KMS-11 (cell line): ENCODE measurements around the gene SDHAF4.
"Not testable (repeated sequence)": the region's sequence is repeated elsewhere in the genome, so short reads cannot be mapped to it uniquely, and the experiment has no call there.

Source experiments
- H2AFZ ChIP-seq: fragments of 200-600 bp; sonication (generic); 2 replicates; pipeline ENCODE4 v1.6.1; 2016; ENCODE audit warnings: antibody characterized with exemption, mixed run types, low read depth
- H3K27ac ChIP-seq: fragments of 200-600 bp; sonication (generic); 2 replicates; pipeline ENCODE4 v1.6.1; 2016; ENCODE audit warnings: mild to moderate bottlenecking, mixed run types
- H3K27me3 ChIP-seq: fragments of 200-600 bp; sonication (generic); 2 replicates; pipeline ENCODE4 v1.6.1; 2017; ENCODE audit warnings: mild to moderate bottlenecking, low read depth, mixed run types, moderate library complexity; ENCODE audit not compliant: insufficient read depth
- H3K36me3 ChIP-seq: fragments of 200-600 bp; sonication (generic); 2 replicates; pipeline ENCODE4 v1.6.1; 2017; ENCODE audit warnings: mild to moderate bottlenecking, mixed run types; ENCODE audit not compliant: insufficient read depth
- H3K4me1 ChIP-seq: fragments of 200-600 bp; sonication (generic); 2 replicates; pipeline ENCODE4 v1.6.1; 2016; ENCODE audit warnings: mild to moderate bottlenecking, low read depth, mixed run types; ENCODE audit not compliant: poor library complexity, severe bottlenecking
- H3K4me2 ChIP-seq: fragments of 200-600 bp; sonication (generic); 2 replicates; pipeline ENCODE4 v1.7.0; 2016; ENCODE audit warnings: mild to moderate bottlenecking, mixed run types
- H3K4me3 ChIP-seq: fragments of 200-600 bp; sonication (generic); IDR thresholded peaks from 2 replicates; pipeline ENCODE4 v1.6.1; 2017; ENCODE audit warnings: low read depth, low read length, mixed read lengths; ENCODE audit not compliant: insufficient read depth
- H3K79me2 ChIP-seq: fragments of 200-600 bp; sonication (generic); 2 replicates; pipeline ENCODE4 v1.6.1; 2016; ENCODE audit warnings: low read depth, mixed run types; ENCODE audit not compliant: insufficient read depth
- H3K9ac ChIP-seq: fragments of 200-600 bp; sonication (generic); 2 replicates; pipeline ENCODE4 v1.6.1; 2016; ENCODE audit warnings: mild to moderate bottlenecking, mixed run types
- H4K20me1 ChIP-seq: fragments of 200-600 bp; sonication (generic); 2 replicates; pipeline ENCODE4 v1.6.1; 2016; ENCODE audit warnings: mild to moderate bottlenecking, mixed run types; ENCODE audit not compliant: insufficient read depth
- TF ChIP-seq, protein P1 (sequence below): fragments of 200-600 bp; sonication (generic); conservative IDR thresholded peaks from 2 replicates; pipeline ENCODE4 v1.6.1; 2017; ENCODE audit warnings: low read depth, mild to moderate bottlenecking, antibody characterized with exemption, low read length, moderate library complexity, mixed read lengths

SDHAF4 gene

GRCh38 chr6:70551566-70551965 lies 15.2 kb upstream of the SDHAF4 start:
- Histone ChIP-seq H3K27me3 (no peaks in the 10 kb centered on the region), H3K27ac (no peak overlapping the region), H3K79me2 (no peaks in the 10 kb centered on the region), H3K4me1 (no peaks in the 10 kb centered on the region), H4K20me1 (no peaks in the 10 kb centered on the region), H3K36me3 (no peaks in the 10 kb centered on the region), H3K4me2 (no peak overlapping the region), H3K4me3 (no peak overlapping the region), H3K9ac (no peak overlapping the region), H2AFZ (no peak overlapping the region)
- TF ChIP-seq, protein P1, sequence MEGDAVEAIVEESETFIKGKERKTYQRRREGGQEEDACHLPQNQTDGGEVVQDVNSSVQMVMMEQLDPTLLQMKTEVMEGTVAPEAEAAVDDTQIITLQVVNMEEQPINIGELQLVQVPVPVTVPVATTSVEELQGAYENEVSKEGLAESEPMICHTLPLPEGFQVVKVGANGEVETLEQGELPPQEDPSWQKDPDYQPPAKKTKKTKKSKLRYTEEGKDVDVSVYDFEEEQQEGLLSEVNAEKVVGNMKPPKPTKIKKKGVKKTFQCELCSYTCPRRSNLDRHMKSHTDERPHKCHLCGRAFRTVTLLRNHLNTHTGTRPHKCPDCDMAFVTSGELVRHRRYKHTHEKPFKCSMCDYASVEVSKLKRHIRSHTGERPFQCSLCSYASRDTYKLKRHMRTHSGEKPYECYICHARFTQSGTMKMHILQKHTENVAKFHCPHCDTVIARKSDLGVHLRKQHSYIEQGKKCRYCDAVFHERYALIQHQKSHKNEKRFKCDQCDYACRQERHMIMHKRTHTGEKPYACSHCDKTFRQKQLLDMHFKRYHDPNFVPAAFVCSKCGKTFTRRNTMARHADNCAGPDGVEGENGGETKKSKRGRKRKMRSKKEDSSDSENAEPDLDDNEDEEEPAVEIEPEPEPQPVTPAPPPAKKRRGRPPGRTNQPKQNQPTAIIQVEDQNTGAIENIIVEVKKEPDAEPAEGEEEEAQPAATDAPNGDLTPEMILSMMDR = no peak

DNA sequence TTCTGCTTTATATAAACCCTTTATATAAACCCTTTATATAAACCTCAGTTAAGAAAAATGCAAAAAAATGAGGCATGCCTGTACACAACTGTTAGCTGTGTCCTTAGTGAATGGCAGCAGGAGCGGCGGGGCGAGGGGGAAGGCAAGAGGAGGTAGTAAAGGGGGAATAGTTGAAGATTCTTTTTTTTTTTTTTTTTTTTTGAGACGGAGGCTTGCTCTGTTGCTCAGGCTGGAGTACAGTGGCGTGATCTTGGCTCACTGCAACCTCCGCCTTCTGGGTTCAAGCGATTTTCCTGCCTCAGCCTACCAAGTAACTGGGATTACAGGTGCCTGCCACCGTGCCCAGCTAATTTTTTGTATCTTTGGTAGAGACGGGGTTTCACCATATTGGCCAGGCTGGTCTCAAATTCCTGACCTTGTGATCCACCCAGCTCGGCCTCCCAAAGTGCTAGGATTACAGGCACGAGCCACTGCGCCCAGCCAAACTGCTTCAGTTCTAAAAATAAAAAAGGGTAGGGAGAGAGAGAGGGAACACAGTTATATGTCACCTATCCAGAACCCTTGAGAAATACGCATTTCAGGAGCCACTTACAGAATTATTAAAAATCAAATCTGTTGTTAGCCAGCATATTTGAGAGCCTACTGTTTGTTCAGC lies 14.3 kb upstream of the SDHAF4 start:
- not testable (repeated sequence) for H3K4me3 ChIP-seq, H2AFZ ChIP-seq, H3K4me2 ChIP-seq, H3K27me3 ChIP-seq, H3K27ac ChIP-seq, H3K4me1 ChIP-seq, H4K20me1 ChIP-seq, H3K9ac ChIP-seq, H3K79me2 ChIP-seq, H3K36me3 ChIP-seq

- Histone ChIP-seq H3K27me3 (no peaks in the 10 kb centered on the region), H3K4me2 (no peak overlapping the region), H4K20me1 (no peaks in the 10 kb centered on the region), H3K4me3 (no peak overlapping the region), H3K27ac (no peak overlapping the region), H3K79me2 (no peaks in the 10 kb centered on the region), H3K9ac (no peak overlapping the region), H2AFZ (no peak overlapping the region), H3K36me3 (no peaks in the 10 kb centered on the region), H3K4me1 (no peaks in the 10 kb centered on the region)
- TF ChIP-seq, protein P1 = no peak
Observed at GRCh38 chr6:70552974-70553373, 13.8 kb upstream of the SDHAF4 start.

DNA sequence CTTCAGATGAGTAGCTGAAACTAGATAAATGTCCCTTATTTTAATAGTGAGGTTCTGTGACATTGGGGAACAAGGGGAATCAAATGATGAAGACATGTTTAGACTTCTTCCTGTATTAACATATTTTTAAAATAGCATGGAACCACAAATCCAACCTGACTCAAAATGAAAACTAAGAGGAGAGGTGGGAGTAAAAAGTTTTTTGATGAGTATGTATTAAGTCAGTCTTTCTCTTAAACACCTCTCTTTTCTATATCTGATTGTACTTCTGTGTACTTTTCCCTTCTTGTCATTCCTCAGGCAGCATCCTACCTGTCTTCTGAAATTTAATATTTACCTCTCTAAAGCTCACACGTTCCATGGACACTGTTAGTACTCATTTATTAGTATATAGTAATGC lies 8.7 kb upstream of the SDHAF4 start:
- no peak overlapping the region for H3K9ac ChIP-seq
- no peak overlapping the region for H2AFZ ChIP-seq
- H3K27ac ChIP-seq = no peak overlapping the region
- H3K4me1 ChIP-seq = no peaks in the 10 kb centered on the region
- H3K4me2 ChIP-seq = no peak overlapping the region
- no peaks in the 10 kb centered on the region for H3K27me3 ChIP-seq
- no peak overlapping the region for H3K4me3 ChIP-seq
- no peaks in the 10 kb centered on the region for H3K36me3 ChIP-seq
- no peaks in the 10 kb centered on the region for H4K20me1 ChIP-seq
- TF ChIP-seq, protein P1 = no peak
- no peaks in the 10 kb centered on the region for H3K79me2 ChIP-seq

DNA sequence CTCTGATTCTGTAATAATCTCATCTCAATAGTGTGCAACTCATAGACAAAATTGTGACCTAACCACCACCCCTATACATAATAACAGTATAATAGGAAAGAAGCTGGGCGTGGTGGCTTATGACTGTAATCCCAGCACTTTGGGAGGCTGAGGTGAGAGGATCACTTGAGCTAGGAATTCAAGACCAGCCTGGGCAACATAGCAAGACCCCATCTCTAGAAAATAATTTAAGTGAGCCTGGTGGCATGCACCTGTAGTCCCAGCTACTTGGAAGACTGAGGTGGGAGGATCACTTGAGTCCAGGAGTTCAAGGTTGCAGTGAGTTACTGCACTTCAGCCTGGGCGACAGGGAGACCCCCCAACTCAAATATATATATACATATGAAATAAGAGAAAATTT lies 4.3 kb upstream of the SDHAF4 start:
- H3K27ac ChIP-seq, H2AFZ ChIP-seq, H3K79me2 ChIP-seq, H3K9ac ChIP-seq, H3K27me3 ChIP-seq, H4K20me1 ChIP-seq, H3K4me3 ChIP-seq, H3K36me3 ChIP-seq, H3K4me1 ChIP-seq, H3K4me2 ChIP-seq: not testable (repeated sequence)
